Stimulated activated CD8-positive, alpha-beta memory T cell treated with anti-CD3 and anti-CD28 coated beads, Interleukin-7, amount 100 ng/mL, for 24 hours (primary cell): Measurements from ENCODE around the gene ADAT3.

Experiments used
- DNase-seq: peaks from one replicate; pipeline ENCODE4 v3.0.0-alpha.2; 2020; ENCODE audit warnings: low read depth

The ADAT3 gene

DNA sequence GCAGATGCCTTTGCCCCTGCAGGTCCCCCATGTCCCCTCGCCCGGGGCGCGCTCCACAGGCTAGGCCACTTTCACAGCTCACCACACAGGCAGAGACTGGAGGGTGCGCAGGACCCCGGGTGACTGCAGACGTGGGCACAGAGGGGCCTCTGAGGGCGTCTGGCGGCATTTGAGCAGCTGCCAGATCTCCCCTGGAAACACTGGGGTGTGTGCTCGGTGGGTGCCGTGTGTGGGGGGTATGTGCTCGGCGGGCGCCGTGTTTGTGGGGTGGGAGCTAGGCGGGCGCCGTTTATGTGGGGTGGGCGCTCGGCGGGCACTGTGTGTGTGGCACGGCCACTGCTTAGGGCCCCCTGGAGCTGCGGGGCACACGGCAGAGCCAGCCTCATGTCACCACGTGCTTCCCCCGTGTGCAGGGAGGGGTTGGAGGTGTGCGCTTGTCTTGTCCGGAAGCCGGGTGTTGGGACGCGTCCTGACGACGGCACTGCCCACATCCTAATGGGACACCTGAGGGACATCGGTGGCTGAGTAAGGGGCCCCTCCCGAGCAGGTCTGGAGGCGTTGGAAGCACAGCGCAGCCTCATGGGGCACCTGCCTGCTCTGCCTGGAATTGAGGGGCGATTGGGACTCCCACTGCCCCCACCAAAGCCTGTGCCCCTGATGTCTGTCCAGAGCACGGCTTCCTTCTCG lies 52.5 kb downstream of the ADAT3 start:
- no peak for DNase-seq

DNA sequence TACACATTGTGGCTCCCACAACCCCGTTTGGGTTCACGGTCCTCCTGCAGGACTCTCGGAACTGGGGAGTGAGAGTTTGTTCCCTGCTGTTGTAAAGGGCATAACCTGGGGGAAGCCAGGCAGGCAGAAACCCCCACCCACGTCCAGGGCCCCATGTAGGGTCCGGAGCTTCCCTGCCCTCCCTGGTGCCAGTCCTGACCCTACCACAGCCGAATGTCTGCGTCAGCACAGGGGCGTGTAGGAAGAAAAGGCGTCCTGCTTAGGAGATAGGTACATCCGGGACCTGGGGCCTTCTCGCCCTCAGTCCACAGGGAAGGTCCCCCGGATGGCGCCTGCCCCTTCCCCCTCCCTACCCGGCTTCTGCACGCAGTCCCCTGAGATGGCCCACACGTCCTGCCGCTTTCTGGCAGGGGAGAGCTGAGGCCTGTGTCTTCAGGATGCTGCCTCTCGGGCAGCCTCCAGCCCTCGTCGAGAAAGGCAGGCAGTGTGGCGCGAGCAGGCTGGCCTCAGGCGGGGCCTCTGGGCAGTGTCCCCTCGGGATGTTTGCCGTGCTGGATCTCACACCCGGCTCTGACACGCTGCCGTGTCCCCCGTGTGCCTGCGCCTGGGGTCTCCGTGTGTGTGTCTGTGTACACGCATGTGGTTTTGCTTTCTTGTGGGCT lies 54.9 kb downstream of the ADAT3 start:
- DNase-seq: no peak

DNA sequence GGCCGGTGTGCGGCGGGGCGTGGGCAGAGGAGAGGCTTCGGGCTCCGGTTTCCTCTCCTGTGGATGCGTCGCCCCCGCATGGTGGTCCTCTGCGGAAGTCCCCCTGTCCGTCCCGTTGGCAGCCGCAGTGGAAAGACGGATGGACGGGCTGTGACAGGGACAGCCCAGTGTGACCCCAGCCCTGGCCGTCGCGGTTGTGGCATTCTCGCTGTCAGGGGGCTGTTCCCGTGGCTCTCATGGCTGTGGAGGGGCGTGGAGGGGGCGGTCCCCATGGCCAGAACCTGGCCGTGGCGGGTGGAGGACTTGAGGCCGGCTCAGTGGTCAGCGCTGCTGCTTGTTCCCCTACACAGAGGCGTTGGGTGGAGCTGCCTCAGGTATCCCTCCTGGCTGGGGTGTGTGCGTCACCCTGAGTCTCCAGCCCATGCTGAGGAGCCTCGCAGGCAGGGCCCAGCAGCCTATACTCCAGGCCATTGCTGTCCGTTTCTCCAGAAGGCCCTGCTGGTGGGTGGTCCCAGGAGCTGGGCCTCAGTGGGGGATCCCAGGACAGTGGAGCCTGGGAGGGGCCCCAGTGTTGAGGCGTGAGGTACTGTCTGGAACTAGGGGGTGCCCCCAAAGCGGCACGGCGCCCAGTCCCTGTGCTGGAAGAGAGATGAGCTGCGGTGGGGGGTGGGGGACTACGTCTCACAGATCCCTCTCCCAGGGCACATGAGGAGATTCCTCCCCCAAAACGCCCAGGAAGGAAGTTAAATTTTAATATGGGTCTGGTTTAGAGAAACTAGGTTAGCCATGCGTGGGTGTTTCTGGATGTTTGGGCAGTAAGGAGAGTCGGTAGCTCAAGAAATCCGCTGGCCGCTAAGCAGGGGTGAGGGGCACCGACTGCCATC lies 56.0 kb downstream of the ADAT3 start:
- DNase-seq: no peak

- no peak for DNase-seq
Observed at GRCh38 chr19:1962674-1963073, 57.5 kb downstream of the ADAT3 start.
